ENCODE data around the gene USP36.

Gene USP36

GRCh38 chr17:78808163-78808562 is 32.5 kb downstream of the USP36 start:
- DNase-seq, result no peak

- DNase-seq, result peak; percentile 47
These were observed 34.2 kb downstream of the USP36 start for GRCh38 chr17:78806451-78806850.

GRCh38 chr17:78805301-78805700 is 35.3 kb downstream of the USP36 start:
- DNase-seq, result peak; percentile 81

GRCh38 chr17:78804777-78805176 is 35.8 kb downstream of the USP36 start:
- no peak for DNase-seq

GRCh38 chr17:78803186-78803845 is 37.3 kb downstream of the USP36 start:
- peak; percentile 20 for DNase-seq

- DNase-seq, result no peak
These were observed 38.2 kb downstream of the USP36 start for GRCh38 chr17:78802459-78802858.

GRCh38 chr17:78802008-78802407 is 38.6 kb downstream of the USP36 start:
- DNase-seq, result no peak

- no peak for DNase-seq
These were observed 40.3 kb downstream of the USP36 start for GRCh38 chr17:78800132-78800931.

- DNase-seq, result peak; percentile 50
These were observed 41.7 kb downstream of the USP36 start for GRCh38 chr17:78798695-78799559.

GRCh38 chr17:78797691-78798585 is 42.7 kb downstream of the USP36 start:
- DNase-seq, result no peak

- DNase-seq, result no peak
These were observed 43.4 kb downstream of the USP36 start for GRCh38 chr17:78797213-78797612.

GRCh38 chr17:78796517-78796900 is 44.1 kb downstream of the USP36 start:
- DNase-seq, result no peak

- no peak for DNase-seq
These were observed 44.6 kb downstream of the USP36 start for GRCh38 chr17:78795861-78796516.

- no peak for DNase-seq
These were observed 45.6 kb downstream of the USP36 start for GRCh38 chr17:78794864-78795640.

- DNase-seq, result no peak
These were observed 46.2 kb downstream of the USP36 start for GRCh38 chr17:78794399-78794798.

GRCh38 chr17:78793968-78794367 is 46.6 kb downstream of the USP36 start:
- DNase-seq, result no peak

- no peak for DNase-seq
These were observed 47.2 kb downstream of the USP36 start for GRCh38 chr17:78793415-78793814.

GRCh38 chr17:78791840-78792709 is 48.5 kb downstream of the USP36 start:
- no peak for DNase-seq

GRCh38 chr17:78790552-78790951 is 50.1 kb downstream of the USP36 start:
- no peak for DNase-seq

GRCh38 chr17:78789663-78790181 is 50.9 kb downstream of the USP36 start:
- peak; percentile 82 for DNase-seq
